H7 (cell line): ENCODE measurements around the gene CRY2. TPM values are rescaled to one million over a fixed set of nuclear protein-coding genes. Genes with fewer than 3 reads are reported as not detected.

ENCODE experiments used
- DNase-seq: peaks from one replicate; pipeline ENCODE4 v3.0.0; 2012
- H3K27me3 ChIP-seq: 2 replicates; pipeline ENCODE4 v1.6.0; 2011; ENCODE audit warnings: mild to moderate bottlenecking, low read length; ENCODE audit not compliant: control insufficient read depth, insufficient read depth
- H3K36me3 ChIP-seq: replicated peaks from 2 replicates; pipeline ENCODE4 v1.5.1; 2011; ENCODE audit warnings: low read length; ENCODE audit not compliant: control insufficient read depth, insufficient read depth
- H3K4me3 ChIP-seq: 2 replicates; pipeline ENCODE4 v1.5.1; 2011; ENCODE audit warnings: low read depth, mild to moderate bottlenecking, control low read depth, low read length, moderate library complexity; ENCODE audit not compliant: insufficient read depth
- total RNA-seq: library from RNA; depleted of rRNA; stranded (reverse); fragments of >200 nt; shearing (Covaris generic); gene quantifications from 2 replicates; pipeline ENCODE4 v1.2.3, GENCODE V29; 2014

CRY2 gene
- total RNA-seq, 1 experiment from 2014 or later, result 16.0 TPM

DNA sequence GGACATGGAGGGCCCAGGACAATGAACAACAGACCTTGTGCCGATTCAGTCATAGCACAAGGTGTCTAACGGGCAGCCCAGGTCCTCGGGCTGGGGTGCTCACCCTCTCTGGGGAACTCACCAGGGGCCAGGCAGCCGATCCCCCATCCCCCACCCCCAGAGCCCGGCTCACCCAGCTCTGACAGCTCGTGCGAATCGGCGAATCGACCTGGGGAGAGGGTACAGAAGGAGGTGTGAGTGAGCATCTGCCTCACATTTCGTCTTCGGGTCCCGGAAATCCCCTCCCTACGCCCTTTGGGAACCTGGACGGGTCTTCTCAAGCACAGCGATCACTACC lies 70.0 kb downstream of the CRY2 start:
- Histone ChIP-seq H3K27me3 (peaks cover 7% of the 10 kb centered on the region; the same call in 1 of the 2 replicates), H3K36me3 (peaks cover 4% of the 10 kb centered on the region), H3K4me3 (peak overlapping the region; percentile 91)
- DNase-seq, result peak; percentile 80

DNA sequence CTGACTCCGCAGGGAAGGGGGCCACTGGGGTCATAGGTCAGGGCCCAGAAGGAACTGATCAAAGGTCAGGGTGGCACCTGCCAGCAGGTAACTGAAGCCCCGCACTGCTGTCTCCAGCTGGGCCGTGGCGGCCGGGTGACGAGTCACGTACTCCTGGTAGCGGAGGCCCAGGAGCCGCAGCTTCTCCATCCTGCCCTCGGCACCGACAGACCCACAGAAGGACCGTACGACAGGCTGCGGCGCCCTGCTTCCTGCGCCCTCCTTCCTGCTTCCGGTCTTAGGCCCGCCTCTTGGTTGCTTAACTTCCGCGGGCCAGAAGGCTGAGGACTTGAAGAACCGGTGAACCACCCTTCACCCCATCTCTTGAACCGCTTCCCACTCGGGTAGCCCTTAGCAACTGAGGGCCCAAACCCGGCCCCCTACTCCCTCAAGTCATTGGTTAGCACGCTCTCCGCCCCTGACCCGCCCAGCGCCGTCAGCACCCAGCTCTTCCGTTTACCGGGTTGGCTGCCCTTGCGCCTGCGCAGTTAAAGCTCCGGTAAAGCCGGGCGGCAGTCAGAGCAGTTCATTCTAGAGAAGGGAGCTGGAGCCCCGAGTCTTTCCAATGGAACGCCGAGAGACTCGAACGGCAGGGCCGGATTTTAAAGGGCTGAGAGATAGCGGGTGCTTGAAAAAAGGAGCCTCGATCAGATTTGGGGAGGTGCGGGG lies 70.5 kb downstream of the CRY2 start, which contains the start of gene PEX16:
Gene PEX16, minus strand, starts transcription at position 255 of the 708 bp plus-strand sequence. Its CDS starts 66 bp downstream, at position 189.
- Histone ChIP-seq H3K4me3 (peak within 1 kb of the TSS; percentile 91), H3K27me3 (peaks cover 7% of the 10 kb centered on the region), H3K36me3 (peaks cover 4% of the 10 kb centered on the region)
- peak; percentile 98 for DNase-seq

DNA sequence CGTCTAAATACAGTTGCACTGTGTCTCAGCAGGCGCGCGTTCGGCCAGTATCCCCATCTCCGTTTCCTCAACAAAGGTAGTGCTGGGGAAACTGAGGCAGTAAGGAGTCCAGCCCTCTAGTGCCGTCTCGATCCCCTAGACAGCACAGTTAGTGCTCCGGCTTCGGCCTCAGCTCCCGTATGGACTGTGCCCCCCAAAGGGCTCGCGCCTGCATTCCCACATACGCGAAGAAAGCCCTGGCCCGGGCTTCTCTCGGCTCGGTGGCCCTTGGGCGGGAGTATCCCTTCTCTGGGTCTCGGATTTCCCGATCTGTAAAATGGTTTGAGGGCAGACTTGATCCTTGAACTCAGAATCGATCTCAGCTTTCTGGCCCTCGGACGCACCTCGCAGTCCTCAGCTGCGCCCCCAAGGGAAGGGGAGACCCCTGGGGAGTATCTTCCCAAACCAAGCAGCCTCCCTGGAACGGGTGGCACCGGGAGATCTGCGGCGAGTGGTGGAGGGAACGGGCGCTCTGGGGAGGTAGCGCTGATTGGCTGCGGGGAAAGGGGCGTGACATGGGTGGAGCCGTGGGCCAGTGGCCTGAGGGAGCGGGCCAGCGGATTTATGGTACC lies 71.2 kb downstream of the CRY2 start:
- Histone ChIP-seq H3K36me3 (peaks cover 4% of the 10 kb centered on the region), H3K27me3 (peaks cover 12% of the 10 kb centered on the region), H3K4me3 (peak overlapping the region; percentile 91)
- DNase-seq, result peak; percentile 95

DNA sequence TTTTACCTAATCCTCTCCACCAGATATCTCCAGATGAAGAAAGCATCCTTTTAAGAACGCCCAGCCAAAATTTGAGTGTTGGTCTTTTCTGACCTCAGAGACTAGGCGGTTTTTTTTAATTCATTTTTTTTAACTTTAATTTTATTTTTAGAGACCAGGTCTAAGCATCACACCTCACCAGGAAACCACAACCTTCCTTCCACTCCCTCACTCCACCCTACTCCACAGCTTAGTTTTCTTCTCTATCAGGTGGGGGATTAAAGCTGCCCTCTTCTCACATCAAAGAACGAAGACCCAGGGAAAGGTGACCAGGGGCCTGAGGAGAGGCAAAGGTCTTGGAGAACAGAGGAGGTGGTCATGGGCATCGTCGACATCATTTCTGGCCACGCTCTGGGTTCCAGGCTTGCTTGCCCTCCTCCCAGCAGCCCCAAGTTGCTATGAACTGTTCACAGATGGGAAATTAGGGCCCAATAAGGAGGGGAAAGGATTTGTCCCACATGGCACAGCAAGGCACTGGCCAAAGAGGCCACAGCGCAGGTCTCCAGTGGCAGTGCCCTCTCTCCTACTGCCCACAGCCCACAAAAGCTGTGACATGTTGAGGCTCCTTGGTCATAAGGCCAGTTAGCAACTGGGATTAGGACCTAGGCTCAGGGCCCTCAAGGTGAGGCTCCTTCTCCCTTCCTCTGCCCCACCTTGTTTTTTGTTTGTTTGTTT lies 71.8 kb downstream of the CRY2 start:
- no peak overlapping the region for H3K4me3 ChIP-seq
- H3K36me3 ChIP-seq, result peaks cover 3% of the 10 kb centered on the region
- peaks cover 13% of the 10 kb centered on the region for H3K27me3 ChIP-seq
- DNase-seq, result peak; percentile 25

DNA sequence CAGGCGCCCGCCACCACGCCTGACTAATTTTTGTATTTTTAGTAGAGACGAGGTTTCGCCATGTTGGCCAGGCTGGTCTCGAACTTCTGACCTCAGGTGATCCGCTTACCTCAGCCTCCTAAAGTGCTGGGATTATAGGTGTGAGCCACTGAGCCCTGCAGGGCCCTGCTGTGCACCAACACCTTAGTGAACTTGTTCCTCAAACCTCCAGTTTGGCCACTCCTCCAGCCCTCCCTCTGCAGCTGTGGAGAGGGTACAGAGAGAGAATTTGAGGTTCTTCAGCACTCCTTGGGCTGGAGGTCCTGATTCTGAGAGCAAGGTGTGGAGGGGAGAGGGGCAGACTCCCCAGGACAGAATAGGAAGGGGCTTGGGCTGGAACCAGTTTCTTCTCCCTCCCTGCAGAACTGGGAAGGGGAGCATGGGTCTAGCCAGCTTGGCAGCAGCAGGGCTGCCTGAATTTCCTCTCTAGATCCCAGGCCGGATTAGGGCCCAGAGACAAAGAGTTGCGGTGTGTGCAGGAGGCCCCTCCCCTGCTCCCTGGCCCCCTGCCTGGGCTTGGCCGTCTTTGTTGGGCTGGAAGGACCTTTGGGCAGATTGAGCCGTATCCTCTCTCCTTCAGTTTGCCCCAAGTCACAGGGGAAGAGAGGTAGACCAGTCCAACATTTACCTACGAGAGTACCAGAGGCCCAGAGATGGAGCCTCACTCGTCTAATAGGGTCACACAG lies 72.7 kb downstream of the CRY2 start:
- no peak overlapping the region for H3K4me3 ChIP-seq
- peaks cover 13% of the 10 kb centered on the region for H3K27me3 ChIP-seq
- DNase-seq, result peak; percentile 75

DNA sequence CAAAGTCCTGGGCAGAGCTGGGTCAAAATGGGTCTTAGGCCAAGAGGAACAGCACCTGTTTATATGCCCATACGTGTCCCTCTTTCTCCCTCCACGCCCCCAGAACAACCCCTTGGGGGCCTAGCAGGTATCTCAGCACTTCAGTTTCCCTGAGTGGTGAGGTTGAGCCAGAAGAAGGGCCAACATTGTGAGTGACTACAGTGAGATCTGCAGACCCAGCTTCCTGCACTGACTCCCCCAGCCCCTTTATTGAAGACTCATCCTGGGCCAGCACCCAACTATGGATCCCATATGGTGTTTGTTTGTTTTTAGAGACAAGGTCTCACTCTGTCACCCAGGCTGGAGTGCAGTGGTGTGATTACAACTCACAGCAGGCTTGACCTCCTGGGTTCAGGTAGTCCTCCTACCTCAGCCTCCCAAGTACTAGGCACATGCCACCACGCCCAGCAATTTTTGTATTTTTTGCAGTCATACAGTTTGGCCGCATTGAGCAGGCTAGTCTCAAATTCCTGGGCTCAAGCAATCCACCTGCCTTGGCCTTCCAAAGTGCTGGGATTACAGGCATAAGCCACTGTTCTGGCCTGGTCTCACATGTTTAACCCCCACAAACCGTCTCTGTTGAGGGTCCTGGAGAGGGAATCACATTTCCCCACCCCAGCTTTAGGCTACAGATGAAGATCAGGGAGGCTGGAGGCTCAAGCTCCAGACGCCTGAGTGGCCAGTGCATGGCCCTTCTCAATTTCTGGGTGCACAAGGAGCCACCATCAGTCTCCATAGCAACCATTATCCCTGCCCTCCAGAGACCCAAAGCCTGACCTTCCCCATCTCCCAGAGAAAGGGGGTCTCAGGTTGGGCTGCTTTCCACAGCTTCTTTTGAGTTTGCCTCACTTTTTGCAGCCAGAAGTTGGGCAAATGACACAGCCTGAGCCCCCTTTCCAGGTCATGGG lies 73.5 kb downstream of the CRY2 start:
- no peaks in the 10 kb centered on the region; the same call in 1 of the 2 replicates for H3K36me3 ChIP-seq
- no peak for DNase-seq
- peaks cover 13% of the 10 kb centered on the region for H3K27me3 ChIP-seq
- no peak overlapping the region for H3K4me3 ChIP-seq

More for the DNA sequence above, 72.7 kb downstream of the CRY2 start:
- peaks cover 1% of the 10 kb centered on the region for H3K36me3 ChIP-seq

DNA sequence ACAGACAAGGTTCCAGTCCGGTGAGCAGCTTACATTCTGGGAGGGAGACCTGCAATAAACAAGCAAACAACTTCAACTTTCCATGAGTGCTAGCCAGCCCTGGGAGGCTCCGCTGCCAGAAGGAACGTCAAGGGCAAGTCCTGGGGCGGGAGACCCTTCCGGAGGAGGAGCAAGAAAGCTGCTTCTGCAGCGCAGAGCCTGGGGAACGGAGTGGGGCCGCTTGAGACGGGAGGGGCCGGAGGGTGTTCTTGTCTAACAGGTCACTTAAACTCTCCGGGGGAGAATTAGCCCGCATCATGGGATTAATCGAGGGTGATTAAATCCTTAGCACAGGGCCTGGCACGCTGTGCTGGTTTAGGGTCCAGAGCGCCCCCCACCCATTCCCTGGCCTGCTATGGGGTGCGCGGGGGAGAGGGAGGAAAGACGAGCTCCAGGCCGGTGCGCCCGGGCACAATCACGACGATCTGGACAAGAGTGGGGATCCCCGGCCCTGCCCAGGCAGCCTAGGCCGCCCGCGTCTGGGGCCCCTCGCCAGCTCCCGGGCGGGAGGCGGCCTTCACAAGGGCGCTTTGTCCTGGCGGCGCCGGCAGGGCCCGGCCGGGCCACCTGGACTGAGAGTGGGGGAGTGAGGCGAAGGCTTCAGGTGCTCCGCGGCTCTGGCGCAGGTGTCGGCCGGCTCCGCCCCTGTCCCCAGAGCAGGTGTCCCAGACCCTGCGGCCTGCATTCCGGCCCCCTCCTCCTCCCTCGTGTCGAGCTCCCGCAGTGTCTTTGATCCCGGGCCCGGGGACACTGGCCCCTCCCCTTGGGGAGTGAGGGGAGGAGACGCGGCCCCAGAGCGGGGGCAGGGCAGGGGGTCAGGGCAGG lies 74.5 kb downstream of the CRY2 start:
- Histone ChIP-seq H3K36me3 (peaks cover 3% of the 10 kb centered on the region), H3K27me3 (peaks cover 13% of the 10 kb centered on the region), H3K4me3 (peak overlapping the region; percentile 69)
- DNase-seq, result peak; percentile 99

DNA sequence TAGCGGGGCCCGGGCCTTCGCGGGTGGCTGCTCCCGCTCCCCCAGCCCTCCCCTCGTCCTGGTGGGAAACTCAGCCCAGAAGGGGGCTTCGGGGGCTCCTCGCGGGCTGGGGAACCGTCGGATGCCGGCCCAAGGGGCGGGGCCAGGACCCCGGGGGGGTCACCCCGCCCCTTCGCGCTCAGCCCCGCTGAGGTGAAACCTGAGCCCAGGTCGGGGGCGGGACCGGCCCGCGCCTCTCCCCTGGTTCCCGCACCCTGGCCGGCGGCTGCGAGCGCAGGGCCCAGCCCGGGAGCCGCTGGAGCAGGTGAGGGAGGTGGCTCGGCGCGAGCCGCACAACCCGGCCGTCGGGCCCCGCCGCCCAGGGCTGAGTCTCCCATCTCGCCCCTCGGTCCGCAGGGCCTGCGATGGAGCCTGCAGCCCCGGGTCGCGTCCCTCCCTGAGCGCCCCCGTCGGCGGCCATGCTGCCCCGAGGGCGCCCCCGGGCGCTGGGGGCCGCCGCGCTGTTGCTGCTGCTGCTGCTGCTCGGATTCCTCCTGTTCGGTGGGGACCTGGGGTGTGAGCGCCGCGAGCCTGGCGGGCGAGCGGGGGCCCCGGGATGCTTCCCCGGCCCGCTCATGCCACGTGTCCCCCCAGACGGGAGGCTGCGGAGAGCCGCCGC lies 75.3 kb downstream of the CRY2 start, which contains the start of gene LARGE2:
Gene LARGE2, plus strand, starts transcription at position 232 of the 658 bp plus-strand sequence. Its CDS starts 227 bp downstream, at position 459.
- peak within 1 kb of the TSS; percentile 69 for H3K4me3 ChIP-seq
- peaks cover 5% of the 10 kb centered on the region for H3K36me3 ChIP-seq
- peak; percentile 99 for DNase-seq
- H3K27me3 ChIP-seq, result peaks cover 13% of the 10 kb centered on the region

DNA sequence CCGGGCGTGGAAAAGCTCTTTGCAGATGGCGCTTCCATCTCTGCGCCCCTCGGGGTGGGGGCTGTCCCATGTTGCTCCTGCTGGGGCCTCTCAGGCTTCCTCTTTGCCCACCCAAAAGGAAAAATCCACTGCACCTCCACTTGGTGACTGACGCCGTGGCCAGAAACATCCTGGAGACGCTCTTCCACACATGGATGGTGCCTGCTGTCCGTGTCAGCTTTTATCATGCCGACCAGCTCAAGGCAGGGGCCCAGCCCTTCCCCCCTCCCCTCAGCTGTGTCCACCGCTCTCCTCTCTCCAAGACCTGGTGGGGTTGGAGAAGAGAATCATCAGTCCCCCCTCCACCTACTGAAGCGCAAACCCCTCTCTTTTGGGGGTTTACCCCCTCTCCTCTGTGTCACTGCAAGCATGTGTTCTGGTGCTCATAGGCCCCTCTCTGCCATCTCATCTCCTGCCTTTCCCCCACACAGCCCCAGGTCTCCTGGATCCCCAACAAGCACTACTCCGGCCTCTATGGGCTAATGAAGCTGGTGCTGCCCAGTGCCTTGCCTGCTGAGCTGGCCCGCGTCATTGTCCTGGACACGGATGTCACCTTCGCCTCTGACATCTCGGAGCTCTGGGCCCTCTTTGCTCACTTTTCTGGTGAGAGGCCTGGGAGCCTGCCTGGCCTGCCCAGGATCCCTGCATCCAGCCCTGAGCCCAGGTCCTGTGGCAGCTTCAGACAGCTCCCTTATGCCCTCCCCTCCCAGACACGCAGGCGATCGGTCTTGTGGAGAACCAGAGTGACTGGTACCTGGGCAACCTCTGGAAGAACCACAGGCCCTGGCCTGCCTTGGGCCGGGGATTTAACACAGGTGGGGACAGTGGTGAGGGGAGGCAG lies 77.0 kb downstream of the CRY2 start:
- H3K36me3 ChIP-seq, result peaks cover 5% of the 10 kb centered on the region
- H3K4me3 ChIP-seq, result no peak overlapping the region
- DNase-seq, result peak; percentile 54
- H3K27me3 ChIP-seq, result peaks cover 13% of the 10 kb centered on the region

DNA sequence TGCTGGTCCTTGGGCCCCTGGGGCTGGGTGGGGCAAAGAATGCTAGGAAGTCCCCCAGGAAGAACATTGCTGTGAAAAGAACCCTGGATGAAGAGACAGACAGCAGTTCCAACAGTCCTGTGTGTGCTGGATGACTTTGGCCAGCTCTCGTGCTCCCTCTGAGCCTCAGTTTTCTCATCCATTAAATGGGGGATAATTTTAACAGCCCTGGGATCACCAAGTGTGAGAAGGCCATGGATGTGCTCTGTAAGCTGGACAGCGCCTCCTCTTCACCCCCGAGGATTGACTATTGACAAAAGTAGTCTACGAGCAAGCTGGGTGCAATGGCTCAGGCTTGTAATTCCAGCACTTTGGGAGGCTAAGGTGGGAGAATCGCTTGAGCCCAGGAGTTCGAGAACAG lies 77.7 kb downstream of the CRY2 start:
- Histone ChIP-seq H3K4me3 (no peak overlapping the region), H3K27me3 (peaks cover 13% of the 10 kb centered on the region), H3K36me3 (peaks cover 5% of the 10 kb centered on the region)
- peak; percentile 34 for DNase-seq

DNA sequence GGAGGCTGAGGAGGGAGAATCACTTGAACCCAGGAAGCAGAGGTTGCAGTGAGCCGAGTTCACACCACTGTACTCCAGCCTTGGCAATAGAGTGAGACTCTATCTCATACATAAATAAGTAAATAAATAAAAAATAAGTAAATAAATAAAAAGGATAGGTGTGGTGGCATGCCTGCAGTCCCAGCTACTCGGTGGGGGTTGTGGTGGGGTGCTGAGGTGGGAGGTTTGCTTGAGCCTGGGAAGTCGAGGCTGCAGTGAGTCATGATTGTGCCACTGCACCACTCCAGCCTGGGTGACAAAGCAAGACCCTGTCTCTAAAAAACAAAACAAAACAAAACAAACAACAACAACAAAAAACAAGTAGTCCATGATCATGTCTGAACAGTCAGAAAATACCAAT lies 78.3 kb downstream of the CRY2 start:
- Histone ChIP-seq H3K27me3 (peaks cover 13% of the 10 kb centered on the region), H3K36me3 (peaks cover 5% of the 10 kb centered on the region), H3K4me3 (no peak overlapping the region)
- no peak for DNase-seq

DNA sequence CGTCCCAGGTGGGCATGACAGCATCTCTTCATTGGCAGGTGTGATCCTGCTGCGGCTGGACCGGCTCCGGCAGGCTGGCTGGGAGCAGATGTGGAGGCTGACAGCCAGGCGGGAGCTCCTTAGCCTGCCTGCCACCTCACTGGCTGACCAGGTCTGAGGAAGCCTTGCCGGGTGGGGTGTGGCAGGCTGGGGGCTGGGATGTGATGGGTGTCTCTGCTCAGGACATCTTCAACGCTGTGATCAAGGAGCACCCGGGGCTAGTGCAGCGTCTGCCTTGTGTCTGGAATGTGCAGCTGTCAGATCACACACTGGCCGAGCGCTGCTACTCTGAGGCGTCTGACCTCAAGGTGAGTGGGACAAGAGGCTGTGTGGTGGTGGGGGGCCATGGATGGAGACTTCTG lies 78.7 kb downstream of the CRY2 start:
- no peak for DNase-seq
- Histone ChIP-seq H3K27me3 (peaks cover 12% of the 10 kb centered on the region), H3K36me3 (peaks cover 5% of the 10 kb centered on the region), H3K4me3 (no peak overlapping the region)
